Stimulated activated CD8-positive, alpha-beta memory T cell treated with anti-CD3 and anti-CD28 coated beads, Interleukin-7, amount 100 ng/mL, for 24 hours (primary cell): ENCODE results near the gene ALG14.

Source experiments
- DNase-seq: peaks from one replicate; pipeline ENCODE4 v3.0.0-alpha.2; 2020; ENCODE audit warnings: low read depth

The ALG14 gene

GRCh38 chr1:94980582-94981574, 91.9 kb downstream of the ALG14 start:
- DNase-seq: no peak

GRCh38 chr1:94979656-94980581, 92.8 kb downstream of the ALG14 start:
- DNase-seq: no peak

GRCh38 chr1:94979131-94979530, 93.6 kb downstream of the ALG14 start:
- DNase-seq: no peak

- no peak for DNase-seq
Observed at GRCh38 chr1:94978401-94978800, 94.3 kb downstream of the ALG14 start.

GRCh38 chr1:94976971-94977548, 95.7 kb downstream of the ALG14 start:
- DNase-seq: no peak

- no peak for DNase-seq
Observed at GRCh38 chr1:94974824-94975223, 97.9 kb downstream of the ALG14 start.

GRCh38 chr1:94974241-94974640, 98.5 kb downstream of the ALG14 start:
- no peak for DNase-seq

- no peak for DNase-seq
Observed at GRCh38 chr1:94973309-94973922, 99.3 kb downstream of the ALG14 start.

- no peak for DNase-seq
Observed at GRCh38 chr1:94971491-94971924, 101.2 kb downstream of the ALG14 start.

GRCh38 chr1:94970783-94971182, 102.0 kb downstream of the ALG14 start:
- no peak for DNase-seq

GRCh38 chr1:94969137-94969536, 103.6 kb downstream of the ALG14 start:
- no peak for DNase-seq

- no peak for DNase-seq
Observed at GRCh38 chr1:94966033-94966432, 106.7 kb downstream of the ALG14 start.

- DNase-seq: no peak
Observed at GRCh38 chr1:94963864-94964263, 108.9 kb downstream of the ALG14 start.

GRCh38 chr1:94962409-94963265, 110.1 kb downstream of the ALG14 start:
- DNase-seq: no peak

- no peak for DNase-seq
Observed at GRCh38 chr1:94961988-94962387, 110.8 kb downstream of the ALG14 start.

- no peak for DNase-seq
Observed at GRCh38 chr1:94961582-94961981, 111.2 kb downstream of the ALG14 start.

GRCh38 chr1:94958081-94958480, 114.7 kb downstream of the ALG14 start:
- no peak for DNase-seq

- DNase-seq: no peak
Observed at GRCh38 chr1:94955767-94956632, 116.8 kb downstream of the ALG14 start.

GRCh38 chr1:94954263-94955220, 118.2 kb downstream of the ALG14 start:
- no peak for DNase-seq
